GM19467 (cell line): ENCODE measurements around the gene USH1C.

Experiments used
- ATAC-seq: cut with Tn5 transposase; IDR thresholded peaks from one replicate; pipeline ENCODE4 v1.9.1; 2021; ENCODE audit warnings: mild to moderate bottlenecking, moderate library complexity; ENCODE audit not compliant: unreplicated experiment

Gene USH1C

DNA sequence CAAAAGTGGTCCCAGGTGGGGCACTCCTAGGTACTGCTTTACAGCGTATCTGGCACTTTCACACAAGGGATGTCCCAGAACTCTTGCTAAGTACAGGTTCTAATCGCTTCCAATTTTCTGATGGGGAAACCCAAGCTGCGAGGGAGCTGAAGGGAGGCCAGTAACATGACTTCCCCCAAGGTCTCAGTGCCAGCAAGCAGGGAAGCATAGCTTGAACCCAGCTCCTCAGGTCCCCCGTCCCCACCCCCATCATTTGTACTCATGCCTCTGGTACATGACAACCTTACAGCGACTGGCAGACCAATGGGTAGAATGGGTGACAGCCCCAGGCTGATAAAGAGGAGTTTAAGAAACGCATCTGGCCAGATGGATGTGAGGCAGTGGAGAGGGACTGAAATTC, 66.9 kb downstream of the USH1C start:
- ATAC-seq, result no peak

DNA sequence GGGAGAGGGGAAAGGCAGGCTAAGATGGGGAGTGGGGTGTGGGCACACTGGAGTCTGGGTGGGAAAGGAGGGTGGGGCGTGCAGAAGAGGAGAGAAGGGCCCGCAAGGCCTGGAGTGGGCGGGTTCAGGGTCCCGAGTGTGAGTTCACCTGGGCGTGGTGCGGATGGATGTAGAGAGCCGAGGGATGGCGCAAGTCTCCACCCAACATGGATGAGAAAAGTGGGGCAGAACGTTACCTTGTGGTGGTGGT, 67.2 kb downstream of the USH1C start:
- no peak for ATAC-seq

DNA sequence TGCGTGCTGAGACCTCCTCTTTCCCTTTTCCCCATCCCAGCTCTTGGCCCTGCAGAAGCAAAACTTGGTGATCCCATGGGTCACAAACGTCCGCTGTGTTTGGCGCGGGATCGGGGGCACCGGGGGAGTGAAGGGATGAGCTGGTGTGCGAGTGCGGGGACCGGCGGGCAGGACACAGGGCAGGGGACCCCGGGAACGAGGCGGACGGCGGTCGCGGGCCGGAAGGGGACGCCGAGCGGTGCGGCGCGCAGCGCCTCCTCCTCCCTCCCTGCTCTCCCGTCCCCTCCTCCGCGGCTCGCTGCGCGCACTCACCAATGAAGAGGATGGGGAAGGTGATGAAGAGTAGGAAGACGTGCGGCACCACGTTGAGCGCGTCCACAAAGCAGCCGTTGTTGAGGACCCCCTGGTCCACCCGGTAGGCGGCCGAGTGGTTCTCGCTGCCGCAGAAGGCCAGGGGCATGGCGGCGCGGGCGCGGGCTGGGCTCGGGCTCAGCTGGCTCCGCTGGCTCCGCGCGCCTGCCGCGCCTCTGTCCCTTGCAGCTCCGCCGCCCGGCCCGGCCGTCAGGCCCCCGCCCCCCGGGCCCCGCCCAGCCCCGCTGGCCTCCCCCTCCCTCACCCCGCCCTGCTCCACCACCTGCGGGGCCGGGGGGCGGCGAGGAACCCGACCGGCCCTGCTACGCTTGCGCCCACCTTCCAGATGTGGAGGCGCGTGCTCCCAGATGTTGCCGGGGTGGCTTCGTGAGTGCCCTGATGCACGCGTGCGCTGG, 67.7 kb downstream of the USH1C start, which contains the start of gene ABCC8:
Gene ABCC8, minus strand, starts transcription at position 529 of the 767 bp plus-strand sequence. Its CDS starts 69 bp downstream, at position 460.
- no peak for ATAC-seq

DNA sequence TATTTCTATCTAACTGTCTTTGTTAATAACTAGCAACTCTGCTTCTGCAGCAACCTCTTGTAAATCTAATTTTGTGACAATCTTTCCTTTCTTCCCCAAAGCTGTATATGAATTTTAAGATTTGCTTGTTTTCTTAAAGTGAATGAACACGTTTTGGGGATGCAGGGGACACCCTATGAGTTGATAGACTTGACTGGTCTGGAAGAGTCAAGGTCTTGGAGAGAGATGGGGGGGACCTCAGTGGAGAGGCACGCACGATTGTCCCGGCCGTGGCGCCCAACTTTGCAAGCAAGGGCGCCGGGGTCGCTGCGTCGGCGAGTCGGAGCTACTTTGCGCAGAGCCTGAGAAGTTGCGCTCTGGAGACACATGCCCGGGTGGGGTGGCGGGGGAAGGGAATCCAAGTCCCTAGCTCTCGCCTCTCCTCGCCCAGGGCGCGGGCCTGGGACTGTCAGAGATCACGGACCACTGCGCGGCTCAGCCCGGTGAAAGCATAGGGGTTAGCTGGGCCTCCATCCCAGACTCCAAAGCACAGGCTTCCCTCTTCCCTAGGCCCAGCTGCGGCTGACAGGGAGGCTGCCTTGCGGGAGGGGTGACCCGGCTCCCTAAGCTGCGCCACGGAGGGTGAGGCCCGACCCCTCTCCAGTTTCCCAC, 68.4 kb downstream of the USH1C start:
- no peak for ATAC-seq

DNA sequence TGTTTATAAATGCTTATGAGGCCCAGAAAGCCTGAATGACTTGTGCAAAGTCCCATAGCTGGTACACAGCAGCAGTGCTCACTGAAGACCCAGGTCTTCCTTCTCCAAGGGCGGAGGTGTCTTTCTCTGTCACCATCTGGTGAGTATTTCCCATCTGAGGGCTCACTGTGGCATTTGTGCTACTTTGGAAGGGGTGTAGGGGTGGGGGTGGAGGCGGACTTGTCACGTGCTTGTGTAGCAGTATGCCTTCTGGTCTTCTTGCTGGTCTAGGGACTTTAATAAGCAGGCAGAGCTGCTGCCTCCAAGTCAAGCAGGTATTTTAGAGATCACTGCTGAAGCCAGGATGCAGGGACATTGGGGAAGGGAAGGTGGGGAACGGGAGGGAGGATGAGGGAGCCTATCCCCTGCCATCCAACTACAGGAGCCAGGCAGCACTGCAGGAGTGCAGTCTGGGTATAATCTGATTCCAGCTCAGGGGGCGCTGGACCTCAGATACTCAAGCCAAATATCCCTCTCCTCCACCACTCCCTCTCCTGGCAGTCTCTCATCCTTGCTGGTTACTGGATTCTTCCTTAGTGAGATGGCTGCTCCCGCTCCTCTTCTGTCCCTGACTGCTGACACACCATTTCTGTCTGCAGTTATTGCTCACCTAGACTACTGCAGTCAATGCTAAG, 71.0 kb downstream of the USH1C start:
- no peak for ATAC-seq

DNA sequence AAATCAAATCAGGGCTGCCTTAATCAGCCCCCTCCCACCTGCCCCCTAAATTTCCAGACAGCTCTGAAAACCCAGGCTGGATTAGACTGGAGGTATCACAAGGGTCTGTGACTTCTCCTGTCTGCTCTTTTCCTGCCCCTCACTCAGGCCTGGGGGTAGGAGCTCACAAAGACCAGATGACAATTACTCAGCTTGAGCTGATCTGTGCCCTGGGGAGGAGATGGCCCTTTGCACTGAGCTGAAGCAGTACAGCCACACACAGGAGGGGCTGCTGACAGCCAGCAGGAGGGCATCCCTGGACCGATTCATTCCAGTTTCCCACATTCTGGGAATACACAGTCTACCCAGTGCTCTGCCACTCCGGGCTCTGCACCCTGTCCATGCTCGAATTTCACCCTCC, 71.7 kb downstream of the USH1C start:
- no peak for ATAC-seq

DNA sequence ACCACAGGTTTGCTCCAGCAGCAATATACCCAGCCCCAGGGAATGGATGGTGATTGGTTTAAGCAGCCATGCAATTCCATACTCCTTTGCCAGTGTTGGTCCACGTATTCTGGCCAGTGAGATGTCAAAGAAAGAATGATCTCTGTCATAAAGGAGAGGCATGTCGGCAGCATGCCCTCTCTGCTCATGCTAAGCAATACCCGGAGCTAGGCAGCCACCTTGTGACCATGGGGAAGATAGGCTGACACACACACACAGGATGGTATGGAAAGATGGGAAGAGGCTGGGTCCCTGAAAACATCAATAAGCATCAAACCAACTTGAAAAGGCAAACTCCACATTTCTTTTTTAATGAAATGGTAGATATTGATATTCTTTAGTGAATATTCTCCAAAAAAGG, 72.7 kb downstream of the USH1C start:
- no peak for ATAC-seq

DNA sequence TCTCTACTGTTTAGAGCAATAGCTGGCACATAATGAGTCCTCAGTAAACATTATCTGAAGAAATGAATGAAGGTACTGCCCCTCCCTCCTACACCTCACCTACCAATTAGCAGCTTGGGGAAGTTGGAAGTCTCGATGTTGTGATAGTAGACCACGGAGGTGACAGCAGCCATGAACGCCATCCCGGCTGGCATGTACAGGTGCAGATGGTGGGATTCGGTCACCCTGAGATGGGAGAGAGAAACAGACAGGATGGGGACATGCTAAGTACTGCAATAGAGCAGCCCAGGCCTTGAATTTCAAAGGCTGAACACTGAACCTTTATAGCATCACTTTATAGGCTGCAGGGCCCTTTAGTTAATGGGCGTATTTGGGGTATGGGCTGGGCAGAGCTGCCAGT, 74.2 kb downstream of the USH1C start:
- no peak for ATAC-seq

DNA sequence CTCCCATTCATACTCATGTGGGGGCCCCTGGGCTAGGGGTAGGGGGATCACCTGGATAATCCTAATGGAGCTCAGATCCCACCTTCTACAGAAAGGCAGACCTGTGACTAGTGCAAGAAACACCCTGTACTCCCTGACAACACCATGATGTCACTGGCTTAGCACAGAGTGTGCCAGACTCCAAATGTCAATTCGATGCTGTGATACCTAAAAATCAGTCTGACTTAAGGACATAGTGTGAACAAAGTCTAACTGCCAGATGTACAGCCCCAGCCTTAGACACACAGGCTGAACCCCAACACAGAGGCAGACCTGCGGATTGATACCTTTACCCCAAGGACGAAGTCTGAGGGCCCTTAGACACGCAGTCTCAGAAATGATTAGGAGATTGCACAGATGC, 76.1 kb downstream of the USH1C start:
- ATAC-seq, result no peak

DNA sequence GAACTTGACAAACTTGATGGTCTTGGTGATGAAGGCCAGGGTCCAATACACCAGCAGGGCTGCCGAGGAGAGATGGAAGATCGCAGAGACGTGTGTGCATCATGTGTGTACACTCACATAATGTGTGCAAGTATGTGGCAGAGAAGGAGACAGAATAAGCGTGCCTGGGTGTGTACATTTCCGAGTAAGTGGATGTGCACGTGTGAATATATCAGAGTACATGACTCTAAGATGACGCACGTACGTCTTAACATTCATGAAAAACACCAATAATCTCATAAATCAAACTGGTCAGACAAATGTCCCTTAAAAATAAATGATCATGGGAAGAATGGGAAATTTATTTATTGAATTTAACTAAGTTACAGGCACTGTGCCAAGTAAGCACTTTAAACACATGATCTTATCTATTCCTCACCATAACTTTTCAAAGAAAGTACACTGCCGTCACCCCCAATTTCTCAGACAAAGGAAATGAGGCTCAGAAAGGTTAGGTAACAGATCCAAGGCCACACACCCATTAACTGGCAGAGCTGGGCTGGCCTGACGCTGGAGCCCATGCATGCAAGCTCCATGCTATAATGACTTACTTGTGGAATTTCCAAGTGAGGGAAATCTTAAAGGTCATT, 80.6 kb downstream of the USH1C start:
- ATAC-seq, result no peak

DNA sequence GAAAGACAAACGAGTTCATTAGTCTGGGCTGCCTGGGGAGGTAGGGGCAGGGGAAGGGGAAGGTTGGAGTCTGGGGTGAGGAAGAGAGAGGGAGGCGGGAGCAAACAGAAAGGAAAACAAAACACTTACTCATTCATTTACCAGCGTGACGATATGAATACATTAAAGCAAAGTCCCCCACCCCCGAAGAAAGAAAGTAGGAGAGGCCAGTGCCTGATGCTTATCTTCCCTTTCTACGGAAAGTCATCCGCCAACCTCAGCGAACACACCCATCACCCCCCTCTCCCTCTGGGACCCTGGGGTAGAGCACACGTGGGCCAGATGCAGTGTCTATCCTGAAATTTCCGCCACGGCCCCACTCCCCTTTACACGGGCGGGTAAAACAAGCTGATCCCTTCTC, 81.3 kb downstream of the USH1C start:
- ATAC-seq, result no peak

DNA sequence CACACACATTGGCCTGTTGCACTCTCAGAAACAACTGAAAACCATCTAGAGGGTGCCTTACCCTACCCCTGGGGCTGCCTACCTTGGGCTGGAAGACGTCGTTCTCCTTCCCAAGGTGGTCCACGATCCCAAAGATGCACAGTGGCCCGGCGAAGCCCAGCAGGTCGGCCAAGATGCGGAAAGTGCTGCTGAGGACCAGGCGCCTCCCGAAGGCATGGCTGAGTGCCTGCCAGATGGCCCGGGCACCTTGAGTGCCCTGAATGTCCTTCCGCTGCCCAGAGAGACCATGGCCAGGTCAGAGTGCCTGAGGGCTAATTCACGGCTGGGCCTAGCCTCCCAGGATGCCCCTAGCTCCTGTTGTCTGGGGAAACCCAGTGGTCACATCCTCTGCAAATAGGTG, 83.8 kb downstream of the USH1C start:
- ATAC-seq, result no peak

DNA sequence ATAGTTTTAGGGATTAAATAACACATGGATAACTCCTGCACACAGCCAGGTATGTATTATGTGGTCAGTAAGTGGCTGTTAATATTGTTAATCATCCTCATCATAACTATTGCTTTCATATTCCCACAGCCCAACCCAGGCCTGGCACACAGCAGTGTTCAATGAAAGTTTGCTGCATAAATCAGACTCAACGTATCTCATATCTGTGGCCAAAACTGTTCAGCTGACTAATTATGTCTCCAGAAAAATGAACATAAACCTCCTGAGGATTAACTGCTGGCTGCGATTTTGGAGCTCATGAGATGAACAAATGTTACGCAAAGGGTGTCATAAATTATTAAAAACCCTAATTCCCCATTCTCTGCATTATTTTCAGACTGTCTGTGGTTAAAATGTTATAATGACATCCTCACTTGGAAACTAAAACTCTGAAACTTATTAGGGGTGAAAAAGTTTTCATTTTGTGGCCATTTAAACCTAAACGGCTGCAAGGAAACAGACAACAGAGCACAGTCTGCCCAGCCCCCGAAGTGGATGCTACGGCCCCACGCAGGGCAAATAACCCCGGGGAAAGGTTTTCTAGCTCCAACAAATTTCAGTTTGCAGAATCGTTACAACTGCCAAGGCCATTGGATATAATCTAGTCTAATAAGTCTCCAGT, 84.8 kb downstream of the USH1C start:
- ATAC-seq, result no peak

DNA sequence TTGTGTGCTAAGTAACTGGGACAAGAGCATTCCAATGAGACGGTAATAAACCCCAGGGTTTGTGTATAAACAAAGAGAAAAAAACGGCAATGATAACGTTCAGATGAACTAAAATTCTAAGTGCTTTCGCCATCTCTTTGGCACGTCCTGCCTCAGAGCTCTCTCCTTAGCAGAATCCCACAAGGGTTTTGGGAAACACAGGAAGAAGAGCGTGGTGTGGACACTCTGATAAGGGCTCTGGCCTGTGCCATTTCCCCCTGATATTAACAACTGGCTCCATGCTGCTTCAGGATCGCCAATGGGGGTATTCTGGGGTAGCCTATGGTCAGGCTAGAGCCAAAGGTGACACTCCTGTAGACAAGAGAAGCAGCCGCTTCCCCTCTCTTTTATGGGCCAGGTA, 85.9 kb downstream of the USH1C start:
- no peak for ATAC-seq

DNA sequence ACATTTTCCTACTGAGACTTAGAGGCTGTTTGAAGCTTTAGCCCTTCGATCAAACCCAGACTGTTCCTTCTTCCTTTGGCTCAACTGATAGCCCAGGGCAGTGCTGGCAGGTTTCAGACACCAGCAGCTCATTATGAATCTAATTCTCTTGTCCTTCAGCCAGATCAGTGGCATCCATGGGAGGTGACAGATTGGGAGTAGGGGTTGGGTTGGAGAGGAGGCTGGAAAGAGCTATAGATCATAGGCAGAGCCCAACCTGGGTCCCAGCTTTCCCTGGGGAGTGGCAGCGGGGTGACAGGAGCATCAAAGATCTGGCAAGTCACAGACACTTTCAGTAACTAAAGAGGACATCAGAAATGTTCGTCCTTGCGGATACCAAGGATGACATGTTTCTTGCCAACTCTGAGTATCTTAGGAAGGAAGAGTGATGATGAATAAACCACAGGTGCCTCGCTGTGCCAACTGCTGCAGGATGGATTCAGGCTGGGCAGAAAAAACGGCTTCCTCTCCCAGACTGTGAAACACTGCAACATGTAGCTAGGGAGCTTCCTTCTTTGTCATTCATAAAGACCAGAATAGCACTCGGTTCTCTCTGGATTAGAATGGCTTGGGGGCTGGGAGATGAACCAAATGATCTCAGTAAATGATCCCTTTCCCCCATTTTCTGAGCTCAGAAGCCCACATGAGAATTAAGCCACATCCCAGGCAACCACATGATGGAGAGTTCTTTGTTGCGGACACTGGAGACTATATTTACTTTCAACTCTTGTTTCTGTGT, 86.6 kb downstream of the USH1C start:
- no peak for ATAC-seq

DNA sequence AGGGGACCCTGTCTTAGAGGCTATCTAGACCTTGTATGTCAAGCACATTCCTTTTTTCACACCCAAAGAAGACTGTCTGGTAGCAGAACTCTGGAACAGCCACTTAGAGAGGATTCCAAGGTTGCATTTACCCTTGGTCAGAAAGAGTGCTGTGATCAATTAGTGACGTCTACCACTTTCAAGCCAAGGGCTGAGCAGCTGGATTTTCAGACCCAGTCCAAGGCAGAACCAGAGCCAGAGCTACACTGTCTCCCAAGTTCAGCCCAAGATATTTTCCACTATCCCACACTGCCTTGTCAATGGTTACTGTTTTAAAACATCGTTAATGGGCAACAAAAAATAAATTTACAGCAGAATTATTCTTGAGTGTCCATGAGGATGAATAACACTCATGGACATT, 91.5 kb downstream of the USH1C start:
- no peak for ATAC-seq

DNA sequence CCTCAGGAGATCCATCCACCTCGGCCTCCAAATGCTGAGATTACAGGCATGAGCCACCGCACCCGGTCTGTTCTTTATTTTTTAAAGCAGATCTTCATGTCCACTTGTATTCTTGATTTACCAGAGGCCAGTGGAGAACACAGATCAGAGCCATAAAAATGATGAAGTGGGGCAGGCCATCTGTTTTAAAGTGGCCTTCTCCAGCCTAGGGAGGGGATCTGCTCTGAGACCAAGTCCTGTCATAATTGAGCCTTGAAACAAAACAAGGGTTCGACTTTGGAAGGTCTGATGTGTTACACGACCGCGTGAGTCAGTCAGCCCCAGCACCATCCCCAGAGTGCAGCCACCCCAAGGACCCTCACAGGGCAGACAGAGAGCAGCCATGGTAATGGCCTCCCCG, 95.1 kb downstream of the USH1C start:
- no peak for ATAC-seq

DNA sequence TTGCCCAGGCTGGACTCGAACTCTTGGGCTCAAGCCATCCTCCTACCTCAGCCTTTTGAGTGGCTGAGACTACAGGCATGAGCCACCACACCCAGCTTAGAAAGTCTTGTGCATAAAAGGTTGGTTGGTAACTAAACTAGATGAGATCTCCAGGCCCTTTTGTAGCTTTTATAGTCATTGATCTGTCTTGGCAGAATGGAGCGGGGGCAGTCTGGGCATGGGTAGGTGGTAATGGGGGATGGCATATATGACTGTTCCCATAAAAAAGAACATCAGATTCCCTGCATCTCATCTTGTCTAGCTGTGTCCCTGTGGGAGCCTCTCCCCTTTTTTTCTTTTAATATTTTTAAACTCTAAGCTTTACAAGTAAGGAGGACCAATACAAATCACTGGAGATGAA, 97.7 kb downstream of the USH1C start:
- no peak for ATAC-seq

DNA sequence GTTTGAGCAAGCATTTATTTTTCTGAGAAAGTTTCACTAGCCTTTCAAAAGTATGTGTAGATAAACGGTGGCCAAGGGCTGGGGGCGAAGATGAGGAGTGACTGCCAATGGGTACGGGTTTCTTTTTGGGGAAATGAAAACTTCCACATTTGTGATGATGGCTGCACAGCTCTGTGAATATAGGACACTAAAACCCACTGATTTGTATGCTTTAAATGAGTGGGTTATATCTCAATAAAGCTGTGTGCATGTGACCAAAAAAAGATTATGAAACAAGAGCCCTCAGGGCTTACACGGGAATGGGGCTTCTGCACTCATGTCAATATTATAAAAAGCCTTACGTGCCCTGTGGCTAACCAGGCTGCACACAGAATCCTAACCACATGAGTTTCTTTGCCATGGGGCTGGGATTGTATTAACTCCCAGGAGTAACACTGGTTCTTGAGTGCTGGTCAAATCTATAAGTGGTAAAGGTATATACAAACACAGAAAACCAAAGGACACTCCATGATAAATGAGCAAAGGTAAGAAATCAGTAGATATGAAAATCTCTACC, 98.9 kb downstream of the USH1C start:
- no peak for ATAC-seq

DNA sequence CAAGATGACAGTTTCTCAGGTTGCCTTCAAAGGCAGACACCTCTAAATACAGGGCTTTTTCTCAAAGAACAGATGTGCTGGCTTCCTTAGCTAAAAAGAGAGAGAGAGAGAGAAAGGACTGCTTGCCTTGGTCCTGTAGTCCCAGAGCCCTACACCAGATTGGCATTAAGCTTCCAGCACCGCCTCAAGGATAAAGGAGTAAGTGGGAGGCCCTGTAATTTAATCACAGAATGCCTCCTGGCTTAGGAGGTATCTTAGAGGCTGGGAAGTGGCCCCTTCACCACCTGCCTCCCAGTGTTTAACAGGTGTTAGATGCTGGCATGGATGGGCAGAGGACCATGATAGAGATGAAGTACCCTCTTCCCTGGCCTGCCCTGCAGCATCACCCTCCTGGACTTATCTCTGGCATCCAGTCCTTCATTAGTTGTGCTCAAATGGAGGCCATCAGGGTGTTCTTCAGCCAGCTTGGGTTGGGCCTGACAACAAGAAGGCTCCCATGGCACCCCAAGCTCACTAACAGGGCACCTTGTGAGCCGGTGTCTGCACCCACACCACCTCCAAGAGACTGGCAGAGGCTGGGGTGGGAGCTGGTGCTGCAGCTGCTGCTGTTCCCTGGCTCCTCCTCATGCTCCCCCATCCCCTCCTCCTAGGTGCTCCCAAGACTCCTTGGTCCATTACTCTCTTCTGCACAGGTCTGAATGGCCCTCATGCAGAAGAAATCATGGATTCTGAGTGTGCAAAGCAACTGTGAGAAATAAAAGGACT, 100.1 kb downstream of the USH1C start:
- ATAC-seq, result no peak
